Trophoblast cell (in vitro differentiated cells and primary cell): ENCODE data around the gene TEAD1.

ENCODE experiments used
- DNase-seq, 2 donors: peaks; one replicate each; pipeline ENCODE4 v3.0.0-alpha.2; 2016
- H2AFZ ChIP-seq: 2 replicates; pipeline ENCODE4 v1.6.1; 2013; ENCODE audit warnings: low read length, moderate library complexity, mild to moderate bottlenecking; ENCODE audit not compliant: insufficient read depth, poor library complexity
- H2AK5ac ChIP-seq: 2 replicates; pipeline ENCODE4 v1.6.1; 2013; ENCODE audit warnings: mild to moderate bottlenecking, low read length
- H2BK120ac ChIP-seq: 2 replicates; pipeline ENCODE4 v1.6.1; 2013; ENCODE audit warnings: low read length, mild to moderate bottlenecking, moderate library complexity; ENCODE audit not compliant: insufficient read depth, poor library complexity
- H2BK12ac ChIP-seq: 2 replicates; pipeline ENCODE4 v1.6.1; 2013; ENCODE audit warnings: mild to moderate bottlenecking, low read length, moderate library complexity
- H2BK5ac ChIP-seq: 2 replicates; pipeline ENCODE4 v1.6.1; 2013; ENCODE audit warnings: low read length, low read depth, moderate library complexity, mild to moderate bottlenecking; ENCODE audit not compliant: poor library complexity
- H3K14ac ChIP-seq: 2 replicates; pipeline ENCODE4 v1.6.1; 2013; ENCODE audit warnings: mild to moderate bottlenecking, low read length
- H3K18ac ChIP-seq: 2 replicates; pipeline ENCODE4 v1.6.1; 2013; ENCODE audit warnings: mild to moderate bottlenecking, low read length
- H3K23ac ChIP-seq: 2 replicates; pipeline ENCODE4 v1.6.1; 2013; ENCODE audit warnings: low read length
- H3K27ac ChIP-seq: 2 replicates; pipeline ENCODE4 v1.5.1; 2013; ENCODE audit warnings: low read depth, mild to moderate bottlenecking, inconsistent platforms, low read length, moderate library complexity
- H3K27me3 ChIP-seq: 2 replicates; pipeline ENCODE4 v1.6.1; 2013; ENCODE audit warnings: inconsistent platforms, mild to moderate bottlenecking, low read length, moderate library complexity; ENCODE audit not compliant: insufficient read depth
- H3K36me3 ChIP-seq, 2 experiments: 1 replicate in 1 of 2; 2 replicates in 1 of 2; pipeline ENCODE4 v1.6.1; 2013; ENCODE audit warnings: low read length in 2 of 2, mild to moderate bottlenecking in 2 of 2, moderate library complexity in 1 of 2; ENCODE audit not compliant: insufficient read depth in 2 of 2, control insufficient read depth in 1 of 2
- H3K4ac ChIP-seq: 2 replicates; pipeline ENCODE4 v1.6.1; 2013; ENCODE audit warnings: low read depth, mild to moderate bottlenecking, low read length, moderate library complexity
- H3K4me1 ChIP-seq, 2 experiments: 1 replicate in 1 of 2; 2 replicates in 1 of 2; pipeline ENCODE4 v1.6.1; 2013; ENCODE audit warnings: low read length in 2 of 2, mild to moderate bottlenecking in 2 of 2, moderate library complexity in 1 of 2; ENCODE audit not compliant: insufficient read depth in 2 of 2, control insufficient read depth in 1 of 2
- H3K4me2 ChIP-seq: 2 replicates; pipeline ENCODE4 v1.6.1; 2013; ENCODE audit warnings: inconsistent platforms, mild to moderate bottlenecking, low read length, moderate library complexity
- H3K4me3 ChIP-seq: 2 replicates; pipeline ENCODE4 v1.5.1; 2013; ENCODE audit warnings: mild to moderate bottlenecking, low read depth, low read length, inconsistent platforms
- H3K79me1 ChIP-seq: one replicate; pipeline ENCODE4 v1.6.1; 2013; ENCODE audit warnings: low read length
- H3K79me2 ChIP-seq: 2 replicates; pipeline ENCODE4 v1.6.1; 2013; ENCODE audit warnings: low read length, mild to moderate bottlenecking; ENCODE audit not compliant: control insufficient read depth, insufficient read depth, poor library complexity
- H3K9ac ChIP-seq: 2 replicates; pipeline ENCODE4 v1.6.1; 2013; ENCODE audit warnings: mild to moderate bottlenecking, low read length
- H3K9me3 ChIP-seq: 2 replicates; pipeline ENCODE4 v1.6.1; 2013; ENCODE audit warnings: low read depth, mild to moderate bottlenecking, control low read depth, inconsistent platforms, low read length; ENCODE audit not compliant: insufficient read depth
- H4K12ac ChIP-seq: 2 replicates; pipeline ENCODE4 v1.6.1; 2013; ENCODE audit warnings: low read depth, mild to moderate bottlenecking, low read length, moderate library complexity
- H4K8ac ChIP-seq: 2 replicates; pipeline ENCODE4 v1.6.1; 2013; ENCODE audit warnings: low read depth, mild to moderate bottlenecking, low read length, moderate library complexity
- H4K91ac ChIP-seq: one replicate; pipeline ENCODE4 v1.6.1; 2013; ENCODE audit warnings: low read depth, mild to moderate bottlenecking, low read length, moderate library complexity
- WGBS: extraction: QIAGEN DNeasy Blood & Tissue Kit; methylation state at CpG from one replicate; pipeline ENCODE4 v1.1.7; 2013; ENCODE audit warnings: missing lambda C conversion rate; ENCODE audit not compliant: insufficient read length, insufficient coverage; ENCODE audit errors: extremely low coverage; 5-methylcytosine and 5-hydroxymethylcytosine counted together

Gene TEAD1

GRCh38 chr11:12968826-12969225 lies 294.6 kb downstream of the TEAD1 start:
- DNase-seq, result peak in 1 of 2 donors; percentile 55
- H3K79me2 ChIP-seq, result no peaks in the 10 kb centered on the region
- H3K9me3 ChIP-seq, result no peaks in the 10 kb centered on the region
- H3K14ac ChIP-seq, result no peak overlapping the region
- no peak overlapping the region for H4K8ac ChIP-seq
- no peak overlapping the region for H3K9ac ChIP-seq
- no peak overlapping the region for H2AK5ac ChIP-seq
- no peak overlapping the region for H3K4me3 ChIP-seq
- no peak overlapping the region for H3K23ac ChIP-seq
- no peak overlapping the region for H3K4ac ChIP-seq
- no peak overlapping the region for H2BK5ac ChIP-seq
- H3K27me3 ChIP-seq, result no peaks in the 10 kb centered on the region
- no peak overlapping the region for H2AFZ ChIP-seq
- H2BK120ac ChIP-seq, result no peak overlapping the region
- no peaks in the 10 kb centered on the region for H3K36me3 ChIP-seq
- no peaks in the 10 kb centered on the region for H3K79me1 ChIP-seq
- no peak overlapping the region for H3K18ac ChIP-seq
- no peak overlapping the region for H4K12ac ChIP-seq
- no peak overlapping the region for H3K4me2 ChIP-seq
- no CpG with 5 or more reads among the region's 6 CpGs for WGBS
- peaks cover 2 to 5% of the 10 kb centered on the region in 2 experiments for H3K4me1 ChIP-seq
- H3K27ac ChIP-seq, result no peak overlapping the region
- H2BK12ac ChIP-seq, result no peak overlapping the region
- no peak overlapping the region for H4K91ac ChIP-seq

DNA sequence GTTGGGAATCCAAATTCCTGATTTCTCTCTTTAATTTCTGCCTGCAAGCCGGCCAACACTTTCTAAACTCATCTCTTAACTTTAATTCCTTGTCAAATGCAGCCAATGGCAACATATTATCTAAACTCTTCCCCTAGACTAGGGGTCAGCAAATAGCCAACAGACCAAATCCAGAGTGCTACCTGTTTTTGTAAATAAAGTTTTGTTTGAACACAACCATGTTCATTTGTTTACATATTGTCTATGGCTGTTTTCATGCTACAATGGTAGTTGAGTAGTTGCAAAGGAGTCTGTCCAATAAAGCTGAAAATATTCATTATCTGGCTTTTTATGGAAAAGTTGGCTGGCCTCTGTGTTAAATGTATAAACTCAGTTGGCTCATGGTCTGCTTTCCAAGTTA lies 297.7 kb downstream of the TEAD1 start:
- WGBS, result no CpG with 5 or more reads among the region's 1 CpG
- Histone ChIP-seq H3K4me3 (no peak overlapping the region), H3K27me3 (no peaks in the 10 kb centered on the region)

GRCh38 chr11:12973528-12974181 lies 299.4 kb downstream of the TEAD1 start:
- H3K4me3 ChIP-seq, result no peak overlapping the region
- no peak overlapping the region for H3K27ac ChIP-seq
- no peak overlapping the region for H3K18ac ChIP-seq
- H3K79me1 ChIP-seq, result no peaks in the 10 kb centered on the region
- no peak overlapping the region for H3K4me2 ChIP-seq
- no peak overlapping the region for H3K9ac ChIP-seq
- no peak overlapping the region for H4K12ac ChIP-seq
- H2AFZ ChIP-seq, result no peak overlapping the region
- H3K27me3 ChIP-seq, result no peaks in the 10 kb centered on the region
- no peaks in the 10 kb centered on the region for H3K79me2 ChIP-seq
- no peak overlapping the region for H3K23ac ChIP-seq
- H2BK12ac ChIP-seq, result no peak overlapping the region
- H3K36me3 ChIP-seq, result no peaks in the 10 kb centered on the region
- no peak overlapping the region for H3K4ac ChIP-seq
- H2BK120ac ChIP-seq, result no peak overlapping the region
- no peak overlapping the region for H4K91ac ChIP-seq
- H3K9me3 ChIP-seq, result no peaks in the 10 kb centered on the region
- WGBS, result no CpG with 5 or more reads among the region's 1 CpG
- no peak overlapping the region for H3K14ac ChIP-seq
- no peak overlapping the region for H2BK5ac ChIP-seq
- H2AK5ac ChIP-seq, result no peak overlapping the region
- peaks cover under 1 to 2% of the 10 kb centered on the region in 2 experiments for H3K4me1 ChIP-seq
- no peak overlapping the region for H4K8ac ChIP-seq
- no peak for DNase-seq

More for the DNA sequence above, 297.7 kb downstream of the TEAD1 start:
- no peak overlapping the region for H2AK5ac ChIP-seq
- no peak overlapping the region for H3K14ac ChIP-seq
- no peaks in the 10 kb centered on the region for H3K9me3 ChIP-seq
- no peak overlapping the region for H2BK5ac ChIP-seq
- no peak for DNase-seq
- H4K12ac ChIP-seq, result no peak overlapping the region
- no peak overlapping the region for H4K91ac ChIP-seq
- peaks cover 2 to 5% of the 10 kb centered on the region in 2 experiments for H3K4me1 ChIP-seq
- H3K79me2 ChIP-seq, result no peaks in the 10 kb centered on the region
- no peak overlapping the region for H3K27ac ChIP-seq
- no peaks in the 10 kb centered on the region for H3K79me1 ChIP-seq
- no peak overlapping the region for H3K23ac ChIP-seq
- H3K4me2 ChIP-seq, result no peak overlapping the region
- no peak overlapping the region for H2AFZ ChIP-seq
- no peak overlapping the region for H3K4ac ChIP-seq
- no peak overlapping the region for H2BK120ac ChIP-seq
- no peak overlapping the region for H3K9ac ChIP-seq
- H2BK12ac ChIP-seq, result no peak overlapping the region
- H4K8ac ChIP-seq, result no peak overlapping the region
- no peak overlapping the region for H3K18ac ChIP-seq
- no peaks in the 10 kb centered on the region for H3K36me3 ChIP-seq

GRCh38 chr11:12975195-12975594 lies 301.0 kb downstream of the TEAD1 start:
- no peak overlapping the region for H4K12ac ChIP-seq
- no peaks in the 10 kb centered on the region for H3K79me2 ChIP-seq
- H3K9me3 ChIP-seq, result no peaks in the 10 kb centered on the region
- H3K9ac ChIP-seq, result no peak overlapping the region
- H3K27ac ChIP-seq, result no peak overlapping the region
- H2BK12ac ChIP-seq, result no peak overlapping the region
- H3K23ac ChIP-seq, result no peak overlapping the region
- H2BK5ac ChIP-seq, result no peak overlapping the region
- no peaks in the 10 kb centered on the region for H3K36me3 ChIP-seq
- no peaks in the 10 kb centered on the region for H3K79me1 ChIP-seq
- no peak overlapping the region for H2AFZ ChIP-seq
- no peak overlapping the region for H3K18ac ChIP-seq
- no peak overlapping the region for H2AK5ac ChIP-seq
- no peak overlapping the region for H4K8ac ChIP-seq
- H3K14ac ChIP-seq, result no peak overlapping the region
- H2BK120ac ChIP-seq, result no peak overlapping the region
- peaks cover 0 to 1% of the 10 kb centered on the region in 2 experiments for H3K4me1 ChIP-seq
- WGBS, result no CpG with 5 or more reads among the region's 2 CpGs
- no peak overlapping the region for H3K4me3 ChIP-seq
- no peak overlapping the region for H3K4me2 ChIP-seq
- H3K4ac ChIP-seq, result no peak overlapping the region
- no peaks in the 10 kb centered on the region for H3K27me3 ChIP-seq
- no peak overlapping the region for H4K91ac ChIP-seq
- no peak for DNase-seq
